Fibroblast of the aortic adventitia (primary cell): ENCODE measurements around the gene RASSF8. TPM values are rescaled to one million over a fixed set of nuclear protein-coding genes. Genes with fewer than 3 reads are reported as not detected.

Experiments
- DNase-seq: peaks from one replicate; pipeline ENCODE4 v3.0.0-alpha.2; 2010; ENCODE audit warnings: low read depth
- H3K4me3 ChIP-seq: 2 replicates; pipeline ENCODE4 v1.5.1; 2011; ENCODE audit warnings: low read depth, mild to moderate bottlenecking, control low read depth, low read length, moderate library complexity
- total RNA-seq: library from RNA; depleted of rRNA; stranded (reverse); fragments of >200 nt; gene quantifications from 2 replicates; pipeline ENCODE4 v1.2.3, GENCODE V29; 2012; ENCODE audit warnings: low replicate concordance
- TF ChIP-seq, protein P1 (sequence below): IDR thresholded peaks from 2 replicates; pipeline ENCODE4 v1.5.1; 2011; ENCODE audit warnings: mild to moderate bottlenecking, low read length, control low read depth, inconsistent platforms; ENCODE audit not compliant: insufficient read depth

Gene RASSF8
- total RNA-seq, 1 donor, result 128 TPM

DNA sequence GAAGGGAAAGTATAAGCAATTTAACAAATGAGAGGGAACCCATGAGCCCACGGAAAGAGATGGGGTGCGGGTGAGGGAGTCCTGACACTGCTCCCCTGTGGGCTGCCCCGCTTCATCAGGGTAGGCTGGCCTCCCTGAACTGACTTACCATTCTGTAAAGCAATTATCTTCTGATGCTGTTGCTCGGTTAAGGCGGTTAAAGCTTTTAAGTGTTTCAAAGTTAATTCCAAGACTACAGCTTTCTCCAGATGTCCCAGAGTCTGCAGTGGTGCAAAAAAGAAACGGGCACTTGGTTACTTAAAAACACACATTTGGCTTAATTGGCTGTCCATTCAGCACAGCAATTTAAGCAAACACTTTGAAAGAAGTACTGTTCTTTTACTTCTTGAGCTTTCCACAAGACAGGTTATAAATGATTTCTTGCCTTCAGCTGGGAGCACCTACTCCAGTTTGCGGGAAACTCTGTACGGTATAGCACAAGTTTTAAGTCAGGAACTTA, 165.0 kb downstream of the RASSF8 start:
- TF ChIP-seq, protein P1, sequence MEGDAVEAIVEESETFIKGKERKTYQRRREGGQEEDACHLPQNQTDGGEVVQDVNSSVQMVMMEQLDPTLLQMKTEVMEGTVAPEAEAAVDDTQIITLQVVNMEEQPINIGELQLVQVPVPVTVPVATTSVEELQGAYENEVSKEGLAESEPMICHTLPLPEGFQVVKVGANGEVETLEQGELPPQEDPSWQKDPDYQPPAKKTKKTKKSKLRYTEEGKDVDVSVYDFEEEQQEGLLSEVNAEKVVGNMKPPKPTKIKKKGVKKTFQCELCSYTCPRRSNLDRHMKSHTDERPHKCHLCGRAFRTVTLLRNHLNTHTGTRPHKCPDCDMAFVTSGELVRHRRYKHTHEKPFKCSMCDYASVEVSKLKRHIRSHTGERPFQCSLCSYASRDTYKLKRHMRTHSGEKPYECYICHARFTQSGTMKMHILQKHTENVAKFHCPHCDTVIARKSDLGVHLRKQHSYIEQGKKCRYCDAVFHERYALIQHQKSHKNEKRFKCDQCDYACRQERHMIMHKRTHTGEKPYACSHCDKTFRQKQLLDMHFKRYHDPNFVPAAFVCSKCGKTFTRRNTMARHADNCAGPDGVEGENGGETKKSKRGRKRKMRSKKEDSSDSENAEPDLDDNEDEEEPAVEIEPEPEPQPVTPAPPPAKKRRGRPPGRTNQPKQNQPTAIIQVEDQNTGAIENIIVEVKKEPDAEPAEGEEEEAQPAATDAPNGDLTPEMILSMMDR, result no peak
- DNase-seq, result peak; percentile 50
- H3K4me3 ChIP-seq, result peak overlapping the region; percentile 78

DNA sequence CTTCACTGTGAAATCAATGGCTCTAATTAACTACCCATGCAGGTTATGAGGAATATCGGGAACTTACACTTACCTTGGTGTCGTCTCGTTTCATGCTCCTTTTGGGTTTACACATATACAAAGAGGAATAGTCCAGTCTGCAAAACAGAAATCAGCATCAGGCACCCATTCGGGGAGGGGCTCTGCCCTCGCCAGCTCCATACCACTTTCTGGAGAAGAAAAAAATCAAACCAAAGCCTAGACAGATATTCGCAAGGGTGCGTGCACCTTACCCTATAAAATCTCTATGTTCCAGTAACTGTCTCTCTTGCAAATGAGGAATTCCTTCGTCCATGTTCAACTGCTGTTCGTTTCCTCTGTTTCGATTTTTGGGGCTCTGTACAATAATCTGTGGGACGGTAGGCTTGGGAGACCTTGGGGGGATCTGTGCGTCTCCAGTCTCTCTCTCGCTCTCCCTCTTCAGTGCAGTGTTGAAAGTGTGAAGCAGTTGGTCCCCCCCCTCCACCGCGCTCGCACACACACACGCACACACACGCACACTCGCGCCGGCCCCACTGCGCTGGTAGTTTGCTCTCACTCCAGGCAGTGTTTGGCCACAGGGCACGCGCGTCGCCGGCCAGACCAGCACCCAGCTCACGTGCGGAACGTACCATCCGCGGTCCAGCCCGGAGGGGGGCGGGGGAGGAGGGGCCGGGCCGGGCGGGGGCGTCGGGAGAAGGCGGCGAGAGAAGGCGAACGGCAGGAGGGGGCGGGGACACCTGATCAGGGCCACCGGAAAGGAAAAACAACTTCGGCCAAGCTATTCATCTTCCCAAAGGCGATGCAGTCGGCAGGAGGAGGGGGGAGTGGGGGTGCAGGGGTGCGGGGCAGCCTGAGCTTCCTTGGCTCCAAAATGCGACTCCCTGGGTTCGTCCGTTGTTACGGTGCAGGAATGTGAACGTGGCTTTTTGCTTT, 166.2 kb downstream of the RASSF8 start, which contains the start of gene BHLHE41:
TSS of gene BHLHE41 (minus strand) at position 592 of the 954 bp plus-strand sequence. CDS start at position 334, 258 bp downstream.
- TF ChIP-seq, protein P1, result no peak
- H3K4me3 ChIP-seq, result peak within 1 kb of the TSS; percentile 78
- peak; percentile 64 for DNase-seq

DNA sequence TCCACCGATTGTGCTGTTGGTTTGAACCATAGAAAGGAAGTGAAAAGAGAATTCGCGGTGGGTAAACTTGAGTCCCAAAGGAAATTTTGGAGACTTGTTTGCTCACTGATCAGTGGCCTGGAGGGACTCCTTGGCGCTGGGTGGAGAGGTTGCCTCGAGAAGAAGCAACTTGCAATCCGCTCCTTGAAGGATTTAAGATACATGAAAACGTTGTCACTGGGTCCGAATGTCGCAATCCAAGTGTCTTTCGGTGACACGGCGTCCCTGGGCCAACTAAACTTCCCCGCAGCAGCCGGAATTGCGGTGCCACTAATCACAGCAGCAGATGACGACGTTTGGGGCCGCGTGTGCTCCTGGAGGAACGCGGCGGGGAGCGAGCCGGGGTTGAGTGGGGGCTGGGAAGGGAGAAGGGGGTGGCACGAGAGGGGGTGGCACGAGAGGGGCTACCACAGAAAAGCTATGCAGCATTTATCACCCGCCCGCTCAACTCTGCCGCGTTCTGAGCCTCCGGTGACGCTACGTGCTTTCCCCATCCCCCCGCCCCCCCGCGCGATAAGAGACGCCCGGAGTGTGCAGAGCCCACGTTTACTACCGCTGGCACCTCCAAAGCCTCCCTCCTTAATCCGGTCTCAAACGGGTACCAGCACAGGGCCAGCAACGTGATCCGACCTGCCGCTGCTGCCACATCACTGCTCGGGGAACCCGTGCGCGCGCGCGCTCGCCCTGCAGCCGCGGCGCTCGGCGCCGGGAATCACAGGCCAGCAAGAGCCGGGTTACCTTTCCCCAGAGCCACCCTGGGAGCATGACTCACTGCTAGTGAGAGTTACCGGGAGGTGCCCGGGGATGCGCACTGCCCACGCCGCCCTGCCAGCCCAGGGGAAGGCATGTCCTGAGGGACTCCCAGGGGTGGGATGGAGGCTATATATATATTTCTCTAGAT, 167.2 kb downstream of the RASSF8 start:
- TF ChIP-seq, protein P1, result no peak
- DNase-seq, result peak; percentile 63
- H3K4me3 ChIP-seq, result peak overlapping the region; percentile 78

DNA sequence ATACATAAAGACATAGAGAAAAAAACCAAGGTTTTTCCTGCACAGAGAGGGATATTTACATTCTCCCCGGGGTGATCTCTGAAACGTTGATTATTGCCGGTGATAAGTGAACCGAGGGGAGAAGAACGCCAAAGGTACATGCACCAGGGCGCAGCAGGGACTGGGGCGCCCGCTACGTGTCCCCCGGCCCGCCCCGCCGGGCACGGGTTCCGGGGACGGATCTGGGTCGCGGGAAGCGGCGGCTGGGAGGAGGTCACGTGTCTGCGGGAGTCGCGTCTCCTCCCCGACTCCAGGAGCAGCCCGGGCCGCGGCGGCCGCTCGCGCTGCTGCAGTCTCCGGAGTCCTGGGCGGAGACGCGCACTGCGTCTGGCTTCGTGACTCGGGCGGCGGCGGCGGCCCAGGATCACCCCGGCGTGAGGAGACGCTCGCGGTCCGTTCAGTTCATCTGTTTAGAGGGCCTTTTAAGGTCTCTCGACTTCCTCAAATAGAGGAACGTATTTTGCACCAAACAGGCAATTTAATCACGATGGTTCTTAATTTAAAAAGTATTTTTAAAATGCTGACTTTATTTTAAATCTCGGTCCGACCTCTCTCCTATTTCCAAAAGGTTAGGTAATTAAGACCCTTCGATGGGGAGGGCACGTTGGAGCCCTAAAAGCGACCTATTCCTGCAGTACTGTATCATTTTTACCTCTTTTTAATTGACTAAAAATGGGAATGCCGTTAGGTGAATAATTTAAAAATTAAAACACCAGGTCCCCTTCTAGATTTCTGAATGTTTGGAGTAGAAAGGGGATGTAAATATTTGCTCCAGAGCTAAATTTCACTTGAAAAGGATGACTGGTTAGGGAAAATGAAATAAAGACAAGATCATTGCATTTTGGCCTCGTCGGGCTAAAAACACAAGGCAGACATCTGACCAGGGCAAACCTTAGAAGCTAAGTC, 168.1 kb downstream of the RASSF8 start:
- H3K4me3 ChIP-seq, result peak overlapping the region; percentile 78
- TF ChIP-seq, protein P1, result no peak
- DNase-seq, result peak; percentile 73

DNA sequence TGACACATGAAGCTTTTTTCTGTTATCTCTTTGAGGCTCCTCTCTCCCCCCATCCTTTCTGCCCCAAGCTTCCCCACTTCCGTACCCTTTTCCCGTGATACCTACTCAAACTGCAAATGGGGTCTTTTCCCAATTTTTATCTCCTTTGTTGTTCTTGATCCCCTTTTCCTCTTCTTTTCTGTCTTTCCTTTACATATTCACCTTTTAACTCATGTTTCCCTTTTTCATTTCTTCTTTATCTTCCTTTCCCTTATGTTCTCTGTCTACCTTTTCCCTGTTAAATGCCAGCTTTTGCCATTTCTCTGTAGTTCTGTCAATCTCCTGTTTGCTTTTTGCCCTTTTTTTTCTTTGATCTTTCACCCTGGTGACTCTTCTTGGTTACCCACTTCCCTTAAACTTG, 168.9 kb downstream of the RASSF8 start:
- DNase-seq, result no peak
- H3K4me3 ChIP-seq, result no peak overlapping the region
- TF ChIP-seq, protein P1, result no peak
